ENCODE data around the gene ZBTB47.

DNA sequence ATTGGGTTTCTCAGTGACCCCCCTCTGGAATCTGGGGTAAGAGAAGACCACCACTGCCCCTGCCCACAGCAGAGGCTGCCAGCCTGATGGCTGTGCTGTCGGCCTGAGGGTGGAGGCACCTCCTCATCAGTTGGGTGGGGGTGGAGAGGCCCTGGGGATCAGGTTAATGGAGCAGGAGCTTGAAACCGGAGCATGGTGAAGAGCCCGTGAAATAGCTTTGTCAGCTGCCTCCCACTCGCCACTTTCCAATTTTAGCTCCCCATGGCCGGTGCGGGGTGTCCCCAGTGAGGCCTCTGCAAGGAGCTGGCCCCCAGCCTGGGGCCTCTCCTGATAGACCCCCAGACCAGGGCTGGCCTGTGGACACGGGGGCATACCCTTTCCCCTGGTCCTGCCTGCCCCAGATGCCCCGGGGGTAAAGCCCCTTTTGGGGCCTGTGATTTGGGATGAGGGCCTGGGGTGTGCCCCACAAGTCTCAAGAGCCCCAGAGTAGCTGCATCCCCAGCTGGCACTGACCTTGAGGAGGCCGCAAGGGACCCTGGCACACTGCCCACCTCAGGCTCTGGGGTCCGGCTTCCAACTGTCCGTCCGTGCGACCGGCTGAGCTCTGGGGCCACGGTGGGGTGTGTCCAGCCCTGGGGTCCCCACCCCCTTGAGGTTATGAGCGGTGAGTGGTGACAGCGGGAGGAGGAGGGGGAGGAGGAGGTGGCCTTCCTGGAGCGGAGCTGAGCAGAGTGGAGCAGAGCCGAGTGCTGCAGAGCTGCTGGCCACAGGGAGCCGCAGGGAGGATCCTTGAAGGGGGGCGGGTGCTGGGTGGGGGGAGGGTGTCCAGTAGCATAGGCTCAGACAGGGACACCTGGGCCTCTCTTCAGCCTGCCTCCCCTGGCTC, 48.8 kb downstream of the ZBTB47 start, which contains the start of gene HHATL:
- TF ChIP-seq, protein P1, sequence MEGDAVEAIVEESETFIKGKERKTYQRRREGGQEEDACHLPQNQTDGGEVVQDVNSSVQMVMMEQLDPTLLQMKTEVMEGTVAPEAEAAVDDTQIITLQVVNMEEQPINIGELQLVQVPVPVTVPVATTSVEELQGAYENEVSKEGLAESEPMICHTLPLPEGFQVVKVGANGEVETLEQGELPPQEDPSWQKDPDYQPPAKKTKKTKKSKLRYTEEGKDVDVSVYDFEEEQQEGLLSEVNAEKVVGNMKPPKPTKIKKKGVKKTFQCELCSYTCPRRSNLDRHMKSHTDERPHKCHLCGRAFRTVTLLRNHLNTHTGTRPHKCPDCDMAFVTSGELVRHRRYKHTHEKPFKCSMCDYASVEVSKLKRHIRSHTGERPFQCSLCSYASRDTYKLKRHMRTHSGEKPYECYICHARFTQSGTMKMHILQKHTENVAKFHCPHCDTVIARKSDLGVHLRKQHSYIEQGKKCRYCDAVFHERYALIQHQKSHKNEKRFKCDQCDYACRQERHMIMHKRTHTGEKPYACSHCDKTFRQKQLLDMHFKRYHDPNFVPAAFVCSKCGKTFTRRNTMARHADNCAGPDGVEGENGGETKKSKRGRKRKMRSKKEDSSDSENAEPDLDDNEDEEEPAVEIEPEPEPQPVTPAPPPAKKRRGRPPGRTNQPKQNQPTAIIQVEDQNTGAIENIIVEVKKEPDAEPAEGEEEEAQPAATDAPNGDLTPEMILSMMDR (conservative IDR thresholded peaks at IDR 0.05 in 1 of 2, IDR thresholded peaks at IDR 0.05 in 1 of 2; ENCODE audit: low read depth in 1 of 2, low read length in 2 of 2), result no peak
- no peak for TF ChIP-seq EZH2 (IDR thresholded peaks at IDR 0.05; ENCODE audit: low read length, missing control alignments)

Measured in fibroblast of lung (primary cell).